DMS53 (cell line): ENCODE results near the gene WWOX.
A peak's percentile ranks its signal among the peaks of the same experiment; 100 is the strongest.
"Not testable (repeated sequence)": the region's sequence is repeated elsewhere in the genome, so short reads cannot be mapped to it uniquely, and the experiment has no call there.

Experiments used
- DNase-seq: peaks from one replicate; lab custom pipeline; 2025; lab: John Stamatoyannopoulos, UW

WWOX gene

GRCh38 chr16:78576941-78577340 lies 477.5 kb downstream of the WWOX start:
- no peak for DNase-seq

DNA sequence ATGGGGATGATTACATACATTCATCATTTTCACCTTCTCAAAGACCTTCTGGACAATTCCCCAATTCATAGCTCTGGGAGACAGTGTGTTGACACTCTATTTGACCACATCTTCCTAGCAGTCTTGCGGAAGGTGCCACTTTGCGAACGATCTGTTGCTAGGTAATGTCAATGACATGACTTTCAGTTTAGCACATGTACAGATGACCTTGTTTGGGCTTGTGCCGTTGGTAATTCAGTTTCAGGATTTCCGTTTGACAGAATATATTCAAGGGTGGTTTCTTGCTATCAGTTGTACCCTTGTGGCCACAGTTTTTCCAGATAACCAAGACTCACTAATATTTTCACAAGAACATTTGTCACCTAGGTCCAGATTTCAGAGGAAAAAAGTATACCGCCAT lies 478.2 kb downstream of the WWOX start:
- no peak for DNase-seq

DNA sequence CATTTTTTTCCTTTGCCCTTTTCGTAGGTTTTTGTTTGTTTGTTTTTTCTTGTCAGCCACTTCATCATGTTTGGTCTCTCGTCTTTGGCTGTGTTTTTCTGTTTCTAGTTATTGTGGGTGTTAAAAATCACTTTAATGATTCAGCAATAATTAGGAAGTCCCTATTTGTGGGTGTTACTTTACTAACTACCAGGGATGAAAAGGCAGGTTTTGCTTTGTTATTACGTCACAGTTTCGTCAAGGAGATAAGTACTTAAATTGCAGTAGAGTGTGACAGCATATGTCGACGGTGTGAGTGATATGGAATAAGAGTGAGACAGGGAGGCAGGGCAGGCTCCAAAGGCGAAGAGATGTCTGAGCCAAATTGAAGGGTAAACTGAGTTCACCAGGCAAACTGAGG lies 479.6 kb downstream of the WWOX start:
- peak; percentile 47 for DNase-seq

DNA sequence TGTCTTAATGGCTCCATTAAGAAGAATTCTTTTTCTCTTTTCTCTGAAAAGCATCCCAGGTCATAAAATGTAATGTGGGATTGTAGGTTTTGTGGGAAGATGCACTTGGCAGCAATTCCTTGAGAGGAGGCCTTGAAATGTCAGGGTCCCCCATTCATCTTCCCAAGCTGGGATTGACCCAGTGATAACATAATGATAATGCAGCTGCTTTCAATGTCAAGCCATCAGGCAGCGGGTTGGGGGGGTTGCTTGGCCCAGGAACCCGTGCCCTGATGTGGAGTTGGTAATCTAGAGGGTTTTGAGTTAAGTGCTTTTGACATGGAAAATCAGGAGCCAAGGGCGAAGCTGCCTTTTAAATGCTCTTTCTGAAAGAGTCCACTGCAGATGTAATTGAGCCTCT lies 484.0 kb downstream of the WWOX start:
- DNase-seq, result no peak

- no peak for DNase-seq
Measured at GRCh38 chr16:78584213-78584860, 484.9 kb downstream of the WWOX start.

DNA sequence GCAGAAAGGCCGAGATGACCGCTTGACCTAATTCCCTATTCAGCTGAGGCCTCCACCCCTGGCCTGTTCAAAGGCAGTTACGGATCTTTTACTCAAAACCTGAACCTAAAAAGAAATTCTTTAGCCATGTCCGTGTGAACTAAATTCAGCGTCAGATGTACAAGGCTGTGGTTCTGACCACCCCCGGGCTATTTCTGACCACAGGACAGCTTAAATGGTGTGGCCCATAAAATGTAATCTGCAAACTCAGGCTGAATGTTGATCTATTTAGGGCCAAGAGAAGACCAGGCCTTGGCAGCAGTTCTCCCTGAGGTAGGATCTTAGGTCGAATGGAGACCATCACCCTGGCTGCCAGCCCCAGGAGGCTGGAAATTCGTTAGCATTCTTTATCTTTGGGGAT lies 485.5 kb downstream of the WWOX start:
- no peak for DNase-seq

DNA sequence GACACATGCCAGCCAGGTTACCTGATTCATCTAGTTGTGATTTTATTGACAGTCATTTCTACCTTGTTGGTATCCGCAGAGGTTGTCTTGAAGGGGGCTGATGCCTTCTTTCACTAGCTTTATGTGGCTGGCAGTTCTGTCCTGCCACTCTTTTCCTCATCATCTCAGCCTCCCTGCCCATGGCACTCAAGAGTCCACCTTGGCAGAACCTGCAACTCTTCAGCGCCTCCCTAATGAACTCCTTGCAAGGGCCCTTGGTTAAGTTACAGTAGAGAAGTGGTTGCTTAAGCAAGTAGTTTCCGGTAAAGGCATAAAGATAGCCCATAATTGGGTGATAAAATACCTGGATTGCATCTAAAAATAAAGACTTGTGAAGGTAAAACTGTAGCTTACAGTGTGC lies 489.9 kb downstream of the WWOX start:
- no peak for DNase-seq

GRCh38 chr16:78591682-78592103 lies 492.2 kb downstream of the WWOX start:
- DNase-seq, result no peak

DNA sequence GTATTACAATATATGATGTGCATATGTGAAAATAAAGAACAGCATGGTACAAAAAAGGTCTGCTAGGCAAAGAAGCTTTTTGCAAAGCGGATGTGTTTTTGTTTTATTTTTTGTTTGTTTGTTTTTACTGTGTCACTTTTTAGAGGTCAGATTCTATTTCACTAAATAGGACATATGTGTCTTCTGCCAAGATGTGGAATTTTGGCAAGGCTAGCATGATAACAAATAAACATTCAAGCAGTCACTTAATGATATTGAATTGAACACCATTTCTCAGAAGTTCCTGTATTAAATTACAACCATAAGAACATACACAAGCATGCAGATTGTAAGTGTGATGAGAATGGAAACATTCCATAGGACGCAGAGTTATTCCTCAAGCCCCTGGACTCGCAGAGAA lies 492.7 kb downstream of the WWOX start:
- no peak for DNase-seq

GRCh38 chr16:78593352-78593751 lies 493.9 kb downstream of the WWOX start:
- no peak for DNase-seq

GRCh38 chr16:78594191-78594590 lies 494.7 kb downstream of the WWOX start:
- no peak for DNase-seq

GRCh38 chr16:78596348-78596995 lies 497.0 kb downstream of the WWOX start:
- no peak for DNase-seq

DNA sequence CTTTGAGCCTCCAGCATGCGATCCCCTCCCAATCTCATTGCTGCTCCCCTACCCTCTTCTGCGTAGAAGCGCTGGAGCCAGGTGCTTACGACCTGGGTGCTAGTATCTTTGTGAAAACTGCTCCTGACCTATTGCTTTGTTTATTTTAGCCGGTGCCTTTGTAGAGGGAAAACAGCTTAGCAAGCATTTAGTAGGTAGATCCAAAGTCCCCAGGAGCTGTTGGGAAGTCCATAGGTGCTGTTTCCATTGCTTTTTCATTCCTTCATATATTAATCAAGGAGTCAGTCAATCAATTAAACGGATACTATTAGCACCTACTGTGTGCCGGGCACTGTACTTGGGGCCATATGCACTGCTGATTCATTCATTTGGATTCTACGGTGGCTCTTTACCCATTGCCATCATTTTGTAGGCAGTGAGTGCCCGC lies 497.6 kb downstream of the WWOX start:
- peak; percentile 44 for DNase-seq

DNA sequence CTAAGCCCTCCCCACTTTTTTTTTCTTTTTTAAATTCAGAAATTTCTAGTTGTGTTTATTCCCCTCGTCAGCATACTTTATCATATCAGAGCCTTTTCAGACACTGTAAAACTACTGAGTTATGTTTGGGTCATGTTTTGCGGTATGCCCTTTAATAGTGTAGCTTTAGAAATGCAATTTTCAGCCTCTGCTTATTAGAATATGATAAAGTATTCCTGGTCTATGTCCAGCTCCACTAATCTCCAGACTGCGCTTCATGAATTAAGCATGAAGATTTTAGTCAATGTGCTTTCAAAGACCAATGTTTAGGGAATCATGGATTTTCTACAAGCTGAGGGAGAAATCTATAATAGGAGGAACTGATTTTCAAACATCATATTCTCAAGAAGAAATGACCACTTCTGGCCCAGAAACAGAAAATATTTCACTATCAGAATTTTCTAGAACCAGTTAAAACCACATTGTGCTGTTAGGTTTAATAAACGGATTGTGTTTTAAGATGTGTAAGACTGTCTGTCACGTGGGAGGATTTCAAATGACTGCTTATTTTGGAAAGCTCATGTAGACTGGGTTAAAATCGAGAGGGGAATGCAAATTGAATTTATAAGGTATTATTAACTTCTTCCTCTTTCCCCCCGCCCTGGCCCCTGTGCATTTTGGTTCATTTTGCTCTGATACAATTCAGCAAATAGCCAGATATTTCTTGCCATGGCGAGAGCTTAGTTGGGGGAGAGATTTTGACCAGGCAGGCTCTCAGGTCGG lies 498.5 kb downstream of the WWOX start:
- no peak for DNase-seq

GRCh38 chr16:78599271-78599670 lies 499.8 kb downstream of the WWOX start:
- DNase-seq, result no peak

GRCh38 chr16:78604423-78605062 lies 505.1 kb downstream of the WWOX start:
- DNase-seq, result not testable (repeated sequence)

DNA sequence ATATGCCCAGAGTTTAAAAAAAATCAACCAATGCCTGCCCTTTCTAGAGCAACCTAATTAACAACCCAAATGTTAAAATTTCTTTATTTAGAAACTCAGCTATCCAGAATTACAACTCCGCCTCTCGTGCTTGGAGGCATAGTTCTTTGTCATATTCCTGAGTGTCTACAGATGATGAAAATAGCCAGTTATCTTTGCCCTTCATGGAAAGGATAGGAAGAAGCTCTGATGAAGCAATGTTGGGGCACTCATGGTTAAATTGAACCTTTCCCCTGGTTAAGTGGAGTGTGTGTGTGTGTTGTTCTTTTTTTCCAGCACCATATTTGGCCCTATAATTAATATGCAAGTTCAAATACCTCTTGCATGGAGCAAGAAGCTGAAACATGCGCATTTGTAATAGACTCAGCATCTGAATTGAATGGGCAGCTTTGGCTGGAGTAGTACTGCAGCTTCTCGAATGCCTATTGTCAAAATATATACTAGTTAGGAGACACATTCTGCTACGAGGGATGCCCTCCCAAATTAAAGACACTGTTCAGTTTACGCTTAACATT lies 506.2 kb downstream of the WWOX start:
- DNase-seq, result peak; percentile 22

GRCh38 chr16:78606545-78606944 lies 507.1 kb downstream of the WWOX start:
- no peak for DNase-seq

DNA sequence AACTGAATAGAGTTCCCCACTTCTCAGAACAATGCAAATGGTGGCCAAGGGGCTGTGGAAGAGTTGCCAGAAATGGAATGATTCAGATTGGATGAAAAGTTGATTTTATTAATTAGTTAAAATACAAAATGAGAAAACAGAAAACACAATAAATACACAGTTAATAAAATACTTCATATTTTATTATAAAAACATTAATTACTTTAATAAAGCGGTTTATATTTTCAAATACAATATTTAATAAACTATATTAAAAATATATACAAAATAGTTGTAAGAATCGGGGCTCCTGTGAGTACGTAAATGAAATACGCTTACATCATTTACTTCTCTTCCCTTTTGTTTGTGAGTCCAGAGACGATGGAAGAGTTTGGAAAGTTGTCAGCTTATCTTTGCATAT lies 507.6 kb downstream of the WWOX start:
- no peak for DNase-seq

DNA sequence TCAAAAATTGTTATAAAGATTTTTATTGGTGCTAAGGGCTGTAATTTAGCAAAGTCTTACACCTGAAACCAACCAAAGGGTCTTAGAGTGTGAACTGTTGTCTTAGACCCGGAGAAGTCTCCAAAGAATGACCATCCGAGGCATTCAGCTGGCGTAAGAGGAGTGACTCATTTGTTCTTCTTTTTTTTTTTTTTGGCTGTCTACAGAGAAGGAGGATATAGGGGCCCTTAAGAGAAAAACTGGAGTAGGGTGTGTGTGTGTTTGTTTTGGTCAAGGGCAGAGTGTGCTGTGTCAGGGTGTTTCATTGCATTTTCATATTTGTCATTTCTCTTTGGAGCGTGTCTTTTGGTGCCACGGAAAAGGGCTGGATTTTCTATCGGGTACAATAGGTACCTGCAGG lies 508.0 kb downstream of the WWOX start:
- DNase-seq, result peak; percentile 84

DNA sequence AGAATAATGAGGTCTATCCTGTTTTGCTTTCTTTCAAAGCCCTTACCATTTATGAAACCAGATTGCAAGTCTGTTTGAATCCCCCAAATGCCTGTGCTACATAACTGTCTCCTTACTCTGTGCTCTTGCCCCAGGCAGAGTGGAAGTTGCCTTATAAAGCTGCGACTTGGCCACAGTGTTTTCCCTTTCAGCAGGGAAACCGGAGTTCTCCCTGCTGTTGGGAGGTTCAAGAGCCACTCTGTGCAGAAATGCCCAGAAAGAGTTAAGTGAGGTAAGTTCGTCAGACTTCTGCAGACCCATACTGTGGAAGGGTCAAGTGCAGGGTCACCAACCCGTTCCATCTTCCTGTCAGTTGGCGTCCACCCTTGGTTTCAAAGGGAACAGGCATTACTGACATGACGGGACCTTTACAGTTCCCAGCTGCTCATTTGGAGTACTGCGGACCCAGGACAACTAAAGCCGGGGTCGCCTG lies 508.9 kb downstream of the WWOX start:
- no peak for DNase-seq
